RWPE2 (cell line): Measurements from ENCODE around the gene INCA1.

Source experiments
- ATAC-seq: fragments of 200-7000 bp; cut with Tn5 transposase; 3 replicates; pipeline ENCODE4 v1.9.1; 2021; ENCODE audit warnings: low read depth
- DNase-seq: peaks from one replicate; pipeline ENCODE4 v3.0.0-alpha.2; 2020; ENCODE audit warnings: low spot score
- H3K27ac ChIP-seq: fragments of 450-650 bp; 2 replicates; pipeline ENCODE4 v1.5.1; 2017; ENCODE audit warnings: mild to moderate bottlenecking; ENCODE audit not compliant: poor library complexity, severe bottlenecking
- H3K27me3 ChIP-seq: fragments of 250-450 bp; sonication (Bioruptor Pico); 2 replicates; pipeline ENCODE4 v1.5.1; 2021; ENCODE audit warnings: mild to moderate bottlenecking, moderate library complexity; ENCODE audit not compliant: insufficient read depth, poor library complexity, severe bottlenecking
- H3K36me3 ChIP-seq: fragments of 250-450 bp; sonication (Bioruptor Pico); 2 replicates; pipeline ENCODE4 v1.5.1; 2020; ENCODE audit warnings: low read depth, mild to moderate bottlenecking, moderate library complexity
- H3K4me1 ChIP-seq: fragments of 250-450 bp; sonication (Bioruptor Pico); 2 replicates; pipeline ENCODE4 v1.5.1; 2021; ENCODE audit warnings: mild to moderate bottlenecking, moderate library complexity; ENCODE audit not compliant: insufficient read depth, poor library complexity, severe bottlenecking
- H3K4me3 ChIP-seq: fragments of 250-450 bp; sonication (Bioruptor Pico); 2 replicates; pipeline ENCODE4 v1.5.1; 2021; ENCODE audit warnings: mild to moderate bottlenecking, moderate library complexity; ENCODE audit not compliant: severe bottlenecking
- H3K9me3 ChIP-seq: fragments of 250-450 bp; sonication (Bioruptor Pico); 2 replicates; pipeline ENCODE4 v1.5.1; 2021; ENCODE audit warnings: mild to moderate bottlenecking, moderate library complexity; ENCODE audit not compliant: severe bottlenecking
- TF ChIP-seq, protein P1 (sequence below): fragments of 450-650 bp; IDR thresholded peaks from one replicate; pipeline ENCODE4 v1.5.1; 2017; ENCODE audit warnings: mild to moderate bottlenecking, moderate library complexity; ENCODE audit not compliant: poor library complexity, severe bottlenecking

INCA1 gene

GRCh38 chr17:5027299-5027698, 30.0 kb upstream of the INCA1 start:
- Histone ChIP-seq H3K27ac (no peak overlapping the region), H3K36me3 (peaks cover 12% of the 10 kb centered on the region), H3K9me3 (no peaks in the 10 kb centered on the region), H3K4me3 (no peak overlapping the region), H3K27me3 (no peaks in the 10 kb centered on the region), H3K4me1 (no peaks in the 10 kb centered on the region)
- ATAC-seq (no peak), DNase-seq (no peak)
- TF ChIP-seq, protein P1, sequence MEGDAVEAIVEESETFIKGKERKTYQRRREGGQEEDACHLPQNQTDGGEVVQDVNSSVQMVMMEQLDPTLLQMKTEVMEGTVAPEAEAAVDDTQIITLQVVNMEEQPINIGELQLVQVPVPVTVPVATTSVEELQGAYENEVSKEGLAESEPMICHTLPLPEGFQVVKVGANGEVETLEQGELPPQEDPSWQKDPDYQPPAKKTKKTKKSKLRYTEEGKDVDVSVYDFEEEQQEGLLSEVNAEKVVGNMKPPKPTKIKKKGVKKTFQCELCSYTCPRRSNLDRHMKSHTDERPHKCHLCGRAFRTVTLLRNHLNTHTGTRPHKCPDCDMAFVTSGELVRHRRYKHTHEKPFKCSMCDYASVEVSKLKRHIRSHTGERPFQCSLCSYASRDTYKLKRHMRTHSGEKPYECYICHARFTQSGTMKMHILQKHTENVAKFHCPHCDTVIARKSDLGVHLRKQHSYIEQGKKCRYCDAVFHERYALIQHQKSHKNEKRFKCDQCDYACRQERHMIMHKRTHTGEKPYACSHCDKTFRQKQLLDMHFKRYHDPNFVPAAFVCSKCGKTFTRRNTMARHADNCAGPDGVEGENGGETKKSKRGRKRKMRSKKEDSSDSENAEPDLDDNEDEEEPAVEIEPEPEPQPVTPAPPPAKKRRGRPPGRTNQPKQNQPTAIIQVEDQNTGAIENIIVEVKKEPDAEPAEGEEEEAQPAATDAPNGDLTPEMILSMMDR = no peak

GRCh38 chr17:5024604-5025003, 27.3 kb upstream of the INCA1 start:
- Histone ChIP-seq H3K27ac (no peak overlapping the region), H3K9me3 (no peaks in the 10 kb centered on the region), H3K27me3 (no peaks in the 10 kb centered on the region), H3K36me3 (peaks cover 36% of the 10 kb centered on the region), H3K4me3 (no peak overlapping the region), H3K4me1 (no peaks in the 10 kb centered on the region)
- no peak for DNase-seq
- TF ChIP-seq, protein P1 = no peak
- no peak for ATAC-seq

GRCh38 chr17:5023588-5024147, 26.3 kb upstream of the INCA1 start:
- Histone ChIP-seq H3K4me1 (no peaks in the 10 kb centered on the region), H3K4me3 (no peak overlapping the region), H3K27me3 (no peaks in the 10 kb centered on the region), H3K9me3 (no peaks in the 10 kb centered on the region), H3K36me3 (peaks cover 45% of the 10 kb centered on the region), H3K27ac (no peak overlapping the region)
- ATAC-seq = no peak
- no peak for DNase-seq
- TF ChIP-seq, protein P1 = no peak

GRCh38 chr17:5022171-5022711, 24.9 kb upstream of the INCA1 start:
- Histone ChIP-seq H3K9me3 (no peaks in the 10 kb centered on the region), H3K4me1 (no peaks in the 10 kb centered on the region), H3K27ac (no peak overlapping the region), H3K36me3 (peaks cover 59% of the 10 kb centered on the region), H3K27me3 (no peaks in the 10 kb centered on the region), H3K4me3 (no peak overlapping the region)
- DNase-seq (no peak), ATAC-seq (no peak)
- TF ChIP-seq, protein P1 = no peak

- DNase-seq (no peak), ATAC-seq (no peak)
- no peaks in the 10 kb centered on the region for H3K27me3 ChIP-seq
- no peak overlapping the region for H3K27ac ChIP-seq
- H3K9me3 ChIP-seq = no peaks in the 10 kb centered on the region
- H3K4me3 ChIP-seq = no peak overlapping the region
- peaks cover 76% of the 10 kb centered on the region for H3K36me3 ChIP-seq
- H3K4me1 ChIP-seq = no peaks in the 10 kb centered on the region
- TF ChIP-seq, protein P1 = no peak
Measured at GRCh38 chr17:5020502-5021023, 23.2 kb upstream of the INCA1 start.
